HG03066 (cell line): ENCODE measurements around the gene S100B.
"Not testable (repeated sequence)": the region's sequence is repeated elsewhere in the genome, so short reads cannot be mapped to it uniquely, and the experiment has no call there.

ENCODE experiments used
- ATAC-seq: cut with Tn5 transposase; IDR thresholded peaks from one replicate; pipeline ENCODE4 v1.9.1; 2021; ENCODE audit warnings: low read depth; ENCODE audit not compliant: unreplicated experiment

S100B gene

DNA sequence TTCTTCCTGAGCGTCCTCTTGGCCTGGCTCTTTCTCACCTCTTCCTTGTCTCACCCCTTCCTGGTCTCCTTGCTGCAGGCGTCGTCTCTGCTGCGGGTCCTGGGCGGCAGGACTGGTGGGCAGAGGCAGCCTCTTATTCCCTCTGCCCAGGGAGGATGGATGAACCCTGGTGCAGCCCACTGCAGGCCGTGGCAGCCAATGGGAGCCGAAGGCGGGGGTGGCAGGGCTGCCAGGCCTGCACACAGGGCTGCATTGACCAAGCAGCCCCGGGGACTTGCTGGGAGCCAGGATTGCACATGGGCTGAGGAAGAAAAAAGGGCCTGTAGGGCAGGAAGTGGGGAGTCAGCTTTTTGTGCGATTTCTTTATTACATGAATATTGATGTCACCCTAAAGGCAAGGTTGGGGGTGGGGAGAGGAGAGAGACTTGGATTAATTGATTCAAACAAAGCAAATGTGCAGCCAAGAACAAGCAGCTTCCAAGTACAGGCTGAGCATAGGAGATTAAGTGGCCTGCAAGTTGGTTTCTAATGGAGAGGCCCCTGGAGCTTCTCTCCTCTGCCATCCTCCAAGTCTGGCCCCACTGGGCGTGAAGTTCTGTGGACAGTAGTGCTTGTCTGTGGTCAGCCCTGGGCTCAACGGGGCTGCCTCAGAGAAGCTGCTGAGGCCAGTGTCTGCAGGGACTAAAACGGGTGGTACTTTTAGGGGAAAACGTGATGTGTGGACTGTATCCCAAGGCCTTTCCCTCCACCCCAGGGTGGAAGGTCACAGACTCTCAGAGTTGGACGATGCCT is at the start of gene S100B:
TSS of gene S100B (minus strand) at position 108 of the 792 bp plus-strand sequence. CDS start 2,667 bp downstream, outside the sequence.
- ATAC-seq: no peak

DNA sequence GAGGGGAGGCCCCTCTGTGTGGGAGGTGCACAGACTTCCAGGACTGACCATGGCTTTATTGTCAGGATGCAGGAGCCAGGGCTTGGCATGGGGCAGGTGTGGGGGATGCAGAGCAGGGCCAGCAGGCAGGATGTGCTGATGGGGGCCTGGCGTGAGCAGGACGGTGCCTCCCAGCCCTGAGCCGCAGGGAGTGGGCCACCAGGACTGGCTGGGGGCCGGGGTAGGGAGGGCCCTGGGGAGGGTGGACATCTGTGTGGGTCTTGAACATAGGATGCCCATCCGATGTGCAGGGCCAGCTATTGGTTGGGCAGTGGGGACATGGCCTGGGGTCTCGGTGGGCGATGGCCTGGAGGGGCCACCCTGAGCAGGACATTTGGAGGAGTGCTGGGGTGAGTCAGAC is 46.2 kb upstream of the S100B start:
- no peak for ATAC-seq

GRCh38 chr21:46650476-46651098 is 45.7 kb upstream of the S100B start:
- ATAC-seq: no peak

DNA sequence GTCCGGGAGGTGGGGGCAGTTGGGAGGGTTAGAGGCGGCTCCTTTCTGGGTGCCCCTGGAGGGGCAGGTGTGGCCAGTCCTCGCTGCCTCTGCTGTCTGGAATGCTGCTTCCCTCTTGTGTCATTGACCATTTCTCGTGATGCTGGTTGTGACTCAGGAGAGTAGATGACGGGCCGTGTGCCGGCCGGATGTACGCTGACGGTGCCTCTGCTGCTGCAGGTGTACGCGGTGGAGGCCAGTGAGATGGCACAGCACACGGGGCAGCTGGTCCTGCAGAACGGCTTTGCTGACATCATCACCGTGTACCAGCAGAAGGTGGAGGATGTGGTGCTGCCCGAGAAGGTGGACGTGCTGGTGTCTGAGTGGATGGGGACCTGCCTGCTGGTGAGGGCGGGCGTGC is 44.5 kb upstream of the S100B start:
- no peak for ATAC-seq

DNA sequence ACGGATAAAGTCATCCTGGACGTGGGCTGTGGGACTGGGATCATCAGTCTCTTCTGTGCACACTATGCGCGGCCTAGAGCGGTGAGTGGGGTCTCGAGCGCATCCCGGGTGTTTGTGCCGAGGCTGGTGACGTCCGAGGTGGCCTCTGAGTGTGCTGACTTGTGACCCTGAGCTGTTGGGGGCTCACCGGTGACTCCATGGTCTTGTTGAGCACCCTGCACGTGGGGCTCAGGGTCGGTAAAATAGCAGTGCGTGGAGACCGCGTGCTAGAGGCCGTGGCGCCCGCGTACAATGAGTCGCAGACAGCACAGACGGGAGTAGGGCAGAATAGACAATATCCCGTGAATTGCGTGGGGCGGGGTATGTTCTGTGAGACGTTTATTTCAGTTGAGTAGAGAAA is 43.7 kb upstream of the S100B start:
- ATAC-seq: no peak

DNA sequence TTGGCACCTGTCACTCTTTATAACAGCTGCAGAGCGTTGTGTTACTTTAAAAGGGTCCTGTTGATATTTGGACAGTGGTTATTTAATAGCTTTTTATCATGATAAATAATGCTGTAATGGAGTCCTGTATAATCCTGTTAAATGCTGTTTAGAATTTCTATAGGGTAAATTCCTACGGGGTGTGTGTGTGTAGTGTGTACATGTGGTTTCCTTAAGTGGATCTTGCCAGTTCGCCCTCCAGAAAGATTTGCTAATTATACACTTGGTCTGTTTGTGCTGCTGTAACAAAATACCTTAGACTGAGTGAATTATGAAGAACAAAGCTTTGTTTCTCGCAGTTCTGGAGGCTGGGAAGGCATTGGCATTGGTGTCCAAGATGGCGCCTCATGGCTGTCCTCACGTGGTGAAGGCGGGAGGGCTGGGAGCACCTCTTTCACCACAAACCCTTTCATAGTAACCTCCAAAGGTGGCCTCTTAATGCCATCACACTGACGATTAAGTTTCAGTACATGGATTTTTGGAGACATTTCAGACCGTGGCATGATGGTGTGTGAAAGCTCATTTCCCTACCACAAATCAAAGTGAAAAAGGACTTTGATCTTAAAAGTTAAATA is 41.8 kb upstream of the S100B start:
- no peak for ATAC-seq

DNA sequence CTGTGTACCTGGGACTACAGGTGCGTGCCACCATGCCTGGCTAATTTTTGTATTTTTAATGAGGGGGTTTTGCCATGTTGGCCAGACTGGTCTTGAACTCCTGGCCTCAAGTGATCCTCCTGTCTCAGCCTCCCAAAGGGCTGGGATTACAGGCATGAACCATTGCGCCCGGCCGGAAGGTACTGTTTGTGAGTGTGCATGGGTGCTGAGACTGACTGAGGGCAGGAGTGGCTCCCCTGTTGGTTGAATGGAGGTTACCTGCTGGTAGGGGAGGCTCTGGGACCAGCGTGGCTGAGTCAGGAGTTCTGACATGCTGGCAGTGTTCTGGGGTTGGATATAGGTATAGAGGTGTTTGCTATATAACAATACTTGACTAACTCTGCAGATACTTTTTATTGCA is 41.0 kb upstream of the S100B start:
- ATAC-seq: no peak

- ATAC-seq: no peak
Measured at GRCh38 chr21:46643379-46644177, 38.7 kb upstream of the S100B start.

GRCh38 chr21:46641656-46642055 is 36.8 kb upstream of the S100B start:
- no peak for ATAC-seq

GRCh38 chr21:46639489-46640386 is 34.9 kb upstream of the S100B start:
- ATAC-seq: no peak

- no peak for ATAC-seq
Measured at GRCh38 chr21:46637952-46638746, 33.3 kb upstream of the S100B start.

DNA sequence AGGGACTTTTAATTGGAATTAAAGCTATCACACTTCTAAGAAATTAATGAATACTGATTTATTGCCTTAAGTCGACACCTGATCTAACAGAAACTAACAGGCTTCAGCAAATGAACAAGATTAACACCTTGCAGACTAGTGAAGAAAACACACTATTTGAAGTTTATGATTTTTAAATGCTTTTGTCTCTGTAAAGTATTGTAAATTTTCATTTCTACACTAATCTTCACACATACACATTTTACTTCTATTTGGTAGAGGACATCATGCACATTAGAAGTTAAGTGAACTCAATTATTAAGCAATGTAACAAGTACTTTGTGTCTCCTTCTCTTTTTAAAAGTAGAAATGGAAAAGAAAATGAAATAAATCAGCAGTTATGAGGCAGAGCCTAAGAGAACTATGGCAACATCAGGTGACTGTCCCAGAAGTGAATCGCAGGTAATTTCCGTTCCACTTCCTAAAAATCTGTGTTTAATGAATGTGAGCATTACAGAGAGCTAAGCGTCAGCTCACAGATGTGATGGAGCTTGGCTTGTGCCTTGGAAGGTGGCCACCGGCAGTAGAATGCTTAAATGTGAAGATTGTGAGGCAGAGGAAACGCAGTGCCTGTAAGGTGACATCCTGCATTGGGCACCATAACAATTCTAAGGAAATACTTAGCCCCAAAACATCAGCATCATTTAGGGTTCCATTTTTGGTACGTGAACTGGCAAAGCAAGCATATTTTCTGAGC is 31.8 kb upstream of the S100B start:
- ATAC-seq: no peak

DNA sequence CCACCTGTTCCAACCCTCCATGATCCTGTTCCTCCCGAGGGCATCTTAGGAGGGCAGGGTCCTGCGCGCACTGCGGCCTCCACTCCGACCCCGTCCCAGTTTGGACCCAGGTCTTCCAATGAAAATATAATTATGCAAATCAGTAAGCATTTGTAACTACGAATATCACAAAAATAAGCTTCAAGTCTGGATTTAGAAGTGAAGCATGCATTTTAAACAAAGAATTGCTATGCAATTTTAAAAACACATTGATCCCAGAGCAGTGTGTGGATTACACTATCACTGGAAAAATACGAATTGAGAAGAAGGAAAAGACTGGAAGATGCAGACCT is 31.3 kb upstream of the S100B start:
- peak; percentile 3 for ATAC-seq

DNA sequence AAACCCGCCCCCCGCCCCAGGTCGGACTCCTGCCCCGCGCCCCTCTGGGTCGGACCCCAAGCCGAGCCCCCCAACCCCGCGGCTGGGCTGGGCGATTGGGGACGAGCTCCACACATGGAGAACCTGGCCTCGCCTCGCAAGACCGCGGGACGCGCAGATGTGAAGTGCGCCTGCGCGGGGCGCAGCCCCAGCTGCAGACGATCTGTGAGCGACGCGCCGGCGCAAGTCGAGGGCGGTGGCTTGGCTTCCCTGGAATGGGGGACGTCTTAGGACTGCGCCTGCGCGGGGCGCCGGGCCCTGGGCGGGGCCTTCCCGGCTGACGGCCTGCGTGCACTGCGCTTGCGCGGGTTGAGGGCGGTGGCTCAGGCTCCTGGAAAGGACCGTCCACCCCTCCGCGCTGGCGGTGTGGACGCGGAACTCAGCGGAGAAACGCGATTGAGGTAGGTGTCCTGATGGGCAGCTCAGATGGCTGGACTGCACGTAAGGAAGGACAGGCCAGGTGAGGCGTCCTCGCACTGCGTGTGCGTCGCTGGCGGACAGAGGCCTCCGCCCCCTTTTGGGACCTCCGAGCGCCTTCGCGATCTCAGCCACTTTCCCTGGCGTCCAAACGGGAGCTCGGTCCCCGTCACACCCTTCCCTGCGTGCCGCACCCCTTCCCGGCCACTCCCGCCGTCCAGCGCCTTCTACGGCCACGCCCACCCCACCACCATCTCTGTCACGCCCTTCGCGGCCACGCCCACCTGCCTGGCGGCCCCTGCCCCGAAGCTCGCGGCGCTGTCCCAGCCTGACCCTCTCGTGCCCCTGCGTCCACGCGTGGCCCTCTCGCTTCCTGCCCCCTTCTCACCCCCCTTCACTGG is 30.7 kb upstream of the S100B start, which contains the start of gene PRMT2:
TSS of gene PRMT2 (plus strand) at position 351 of the 857 bp plus-strand sequence. CDS start 1,278 bp downstream, outside the sequence.
- peak; percentile 77 for ATAC-seq

GRCh38 chr21:46634966-46635323 is 30.1 kb upstream of the S100B start:
- ATAC-seq: peak; percentile 18

DNA sequence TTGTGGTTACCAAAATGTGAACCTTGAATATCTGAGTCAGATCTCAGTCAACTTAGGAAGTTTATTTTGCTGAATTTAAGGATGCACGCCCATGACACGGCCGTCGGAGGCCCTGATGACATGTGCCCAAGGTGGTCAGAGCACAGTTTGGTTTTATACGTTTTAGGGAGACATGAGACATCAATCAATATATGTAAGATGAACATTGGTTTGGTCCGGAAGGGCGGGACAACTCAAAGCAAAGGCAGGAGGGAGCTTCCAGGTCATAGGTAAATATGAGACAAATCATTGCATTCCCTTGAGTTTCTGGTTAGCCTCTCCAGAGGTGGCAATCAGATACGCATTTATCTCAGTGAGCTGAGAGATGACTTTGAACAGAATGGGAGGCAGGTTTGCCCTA is 29.5 kb upstream of the S100B start:
- no peak for ATAC-seq

GRCh38 chr21:46633566-46633965 is 28.7 kb upstream of the S100B start:
- no peak for ATAC-seq

DNA sequence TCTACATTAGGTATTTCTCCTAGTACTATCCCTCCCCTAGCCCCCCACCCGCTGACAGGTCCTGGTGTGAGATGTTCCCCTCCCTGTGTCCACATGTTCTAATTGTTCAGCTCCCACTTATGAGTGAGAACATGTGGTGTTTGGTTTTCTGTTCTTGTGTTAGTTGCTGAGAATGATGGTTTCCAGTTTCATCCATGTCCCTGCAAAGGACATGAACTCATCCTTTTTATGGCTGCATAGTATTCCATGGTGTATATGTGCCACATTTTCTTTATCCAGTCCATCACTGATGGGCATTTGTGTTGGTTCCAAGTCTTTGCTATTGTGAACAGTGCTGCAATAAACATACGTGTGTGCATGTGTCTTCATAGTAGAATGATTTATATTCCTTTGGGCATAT is 26.0 kb upstream of the S100B start:
- not testable (repeated sequence) for ATAC-seq
